GM12801 (cell line): ENCODE results near the gene GPR61.

Experiments
- TF ChIP-seq, protein P1 (sequence below): IDR thresholded peaks from one replicate; pipeline ENCODE4 v1.5.1; 2011; ENCODE audit warnings: control low read depth; ENCODE audit not compliant: insufficient read length; ENCODE audit errors: extremely low read depth

The GPR61 gene

DNA sequence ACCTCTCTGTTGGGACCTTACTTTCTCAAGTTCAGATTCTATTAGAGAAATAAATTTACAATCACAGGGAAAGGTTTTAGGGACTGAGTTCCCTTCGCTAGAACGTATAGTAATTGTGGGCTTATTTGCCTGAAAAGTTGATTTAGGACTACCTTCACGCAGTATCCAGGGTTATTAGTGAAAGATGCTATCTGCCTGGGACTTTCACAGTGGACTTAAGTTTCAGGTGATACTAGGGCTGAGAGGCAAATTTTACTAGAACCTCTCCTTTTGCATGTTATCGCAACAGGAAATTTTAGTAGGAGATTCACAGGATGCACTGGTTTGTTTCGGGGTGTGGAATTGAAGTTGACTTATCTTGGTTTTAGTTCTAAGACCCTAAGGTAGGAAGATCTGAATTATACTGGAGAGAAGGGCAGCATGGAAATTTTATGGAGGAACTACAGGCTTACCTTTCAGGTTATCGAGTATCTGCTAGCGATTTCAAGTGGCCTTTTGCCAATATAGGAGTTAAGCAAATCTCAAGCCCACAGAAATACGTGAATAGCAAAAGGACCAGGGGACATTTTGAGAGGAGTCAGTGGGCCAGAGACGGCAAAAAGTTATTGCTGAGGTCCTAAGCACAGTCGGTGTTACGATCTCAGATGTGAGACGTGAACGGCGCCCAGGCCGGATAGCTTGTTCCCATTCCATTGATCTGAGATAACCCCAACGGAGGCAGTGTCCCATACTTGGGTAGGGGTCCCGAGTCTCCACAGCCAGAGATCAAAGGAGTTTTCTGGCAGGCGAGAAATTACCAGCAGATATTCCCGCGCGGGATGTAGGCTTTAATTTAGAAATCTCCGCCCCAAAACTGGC is 8.0 kb downstream of the GPR61 start:
- TF ChIP-seq, protein P1, sequence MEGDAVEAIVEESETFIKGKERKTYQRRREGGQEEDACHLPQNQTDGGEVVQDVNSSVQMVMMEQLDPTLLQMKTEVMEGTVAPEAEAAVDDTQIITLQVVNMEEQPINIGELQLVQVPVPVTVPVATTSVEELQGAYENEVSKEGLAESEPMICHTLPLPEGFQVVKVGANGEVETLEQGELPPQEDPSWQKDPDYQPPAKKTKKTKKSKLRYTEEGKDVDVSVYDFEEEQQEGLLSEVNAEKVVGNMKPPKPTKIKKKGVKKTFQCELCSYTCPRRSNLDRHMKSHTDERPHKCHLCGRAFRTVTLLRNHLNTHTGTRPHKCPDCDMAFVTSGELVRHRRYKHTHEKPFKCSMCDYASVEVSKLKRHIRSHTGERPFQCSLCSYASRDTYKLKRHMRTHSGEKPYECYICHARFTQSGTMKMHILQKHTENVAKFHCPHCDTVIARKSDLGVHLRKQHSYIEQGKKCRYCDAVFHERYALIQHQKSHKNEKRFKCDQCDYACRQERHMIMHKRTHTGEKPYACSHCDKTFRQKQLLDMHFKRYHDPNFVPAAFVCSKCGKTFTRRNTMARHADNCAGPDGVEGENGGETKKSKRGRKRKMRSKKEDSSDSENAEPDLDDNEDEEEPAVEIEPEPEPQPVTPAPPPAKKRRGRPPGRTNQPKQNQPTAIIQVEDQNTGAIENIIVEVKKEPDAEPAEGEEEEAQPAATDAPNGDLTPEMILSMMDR: no peak

DNA sequence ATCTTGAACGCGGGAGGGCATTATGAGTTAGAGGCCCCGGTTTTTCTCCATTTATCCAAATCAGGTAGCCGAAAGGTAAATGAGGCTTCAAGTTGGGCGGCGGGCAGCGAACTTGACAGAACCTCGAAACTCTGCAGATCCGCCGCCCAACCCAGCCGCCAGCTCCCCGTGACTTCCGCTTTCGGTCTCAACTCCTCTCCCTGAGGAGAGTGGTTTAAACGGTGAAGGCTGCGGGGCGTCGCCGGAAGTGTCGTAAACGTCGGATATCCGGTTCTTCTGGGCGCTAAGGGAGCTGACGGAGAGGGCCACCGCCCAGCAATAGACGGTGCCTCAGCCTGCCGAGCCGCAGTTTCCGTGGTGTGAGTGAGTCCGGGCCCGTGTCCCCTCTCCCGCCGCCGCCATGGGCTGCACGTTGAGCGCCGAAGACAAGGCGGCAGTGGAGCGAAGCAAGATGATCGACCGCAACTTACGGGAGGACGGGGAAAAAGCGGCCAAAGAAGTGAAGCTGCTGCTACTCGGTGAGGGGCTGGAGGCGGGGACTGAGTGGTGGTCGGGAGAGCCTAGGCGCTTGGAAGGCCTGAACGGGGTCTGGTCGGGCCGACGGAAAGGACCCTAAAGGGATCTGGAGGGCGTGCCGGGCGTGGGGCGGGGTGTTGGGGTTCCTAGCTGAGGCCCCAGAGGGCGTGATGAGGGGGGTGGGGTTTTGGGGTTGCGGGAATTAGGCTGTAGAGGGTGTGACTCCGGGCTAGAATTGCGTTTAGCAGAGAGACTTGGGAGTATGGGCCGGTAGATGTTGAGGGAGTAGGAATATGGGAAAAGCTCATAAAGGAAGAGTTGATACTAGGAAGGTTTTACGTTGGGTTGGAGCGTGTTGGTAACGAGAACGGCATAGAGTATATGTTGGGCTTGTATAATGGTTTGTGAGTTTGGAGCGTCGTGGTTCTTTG is 8.9 kb downstream of the GPR61 start, which contains the start of gene GNAI3:
TSS of gene GNAI3 (plus strand) at position 295 of the 947 bp plus-strand sequence. CDS start at position 401, 106 bp downstream.
- TF ChIP-seq, protein P1: no peak

DNA sequence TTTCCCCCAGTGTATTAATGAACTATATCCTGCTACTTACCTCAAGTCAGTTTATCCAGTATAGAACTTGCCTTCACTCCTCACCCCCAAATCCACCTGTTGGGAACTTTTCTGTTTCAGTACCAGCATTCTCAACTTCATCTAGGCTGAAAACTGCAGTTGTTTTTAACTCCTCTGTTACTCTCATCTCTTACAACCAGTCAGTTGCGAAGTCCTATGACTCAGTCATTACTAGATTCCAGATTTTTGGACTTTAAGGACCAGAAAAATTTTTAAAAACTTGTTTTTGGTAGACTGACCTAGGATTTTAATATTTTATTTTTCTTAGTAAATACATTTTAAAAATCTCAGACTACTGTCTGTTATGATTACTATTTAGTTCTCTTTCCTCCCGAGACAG is 16.9 kb downstream of the GPR61 start:
- TF ChIP-seq, protein P1: no peak

- TF ChIP-seq, protein P1: no peak
Measured at GRCh38 chr1:109557520-109557919, 17.8 kb downstream of the GPR61 start.

- TF ChIP-seq, protein P1: no peak
Measured at GRCh38 chr1:109559995-109560394, 20.3 kb downstream of the GPR61 start.

- TF ChIP-seq, protein P1: no peak
Measured at GRCh38 chr1:109564194-109564878, 24.7 kb downstream of the GPR61 start.
